Esophagus squamous epithelium (tissue), 5 donors: Measurements from ENCODE around the gene ADCY7. TPM values are rescaled to one million over a fixed set of nuclear protein-coding genes. Genes with fewer than 3 reads are reported as not detected.
"Not testable (repeated sequence)": the region's sequence is repeated elsewhere in the genome, so short reads cannot be mapped to it uniquely, and the experiment has no call there.

Experiments used
- DNase-seq: peaks from one replicate; lab custom pipeline; 2025; lab: John Stamatoyannopoulos, UW
- H3K27ac ChIP-seq, 4 donors: fragments of 200-600 bp; sonication (generic); one replicate each; pipeline ENCODE4 v1.5.1; 2016 to 2019; ENCODE audit warnings: mild to moderate bottlenecking in 1 of 4
- H3K27me3 ChIP-seq, 4 donors: fragments of 200-600 bp; sonication (generic); 1 replicate in 3 of 4; 2 replicates in 1 of 4; pipeline versions ENCODE4 v1.5.1 to v1.6.0; 2017 to 2021; ENCODE audit warnings: antibody characterized with exemption in 1 of 4
- H3K36me3 ChIP-seq, 3 donors: fragments of 200-600 bp; sonication (generic); one replicate each; pipeline ENCODE4 v1.5.1; 2016 to 2019
- H3K4me1 ChIP-seq, 3 donors: fragments of 200-600 bp; sonication (generic); one replicate each; pipeline ENCODE4 v1.5.1; 2017 to 2019
- H3K4me3 ChIP-seq, 4 donors: fragments of 200-600 bp; sonication (generic); 1 replicate in 3 of 4; 2 replicates in 1 of 4; pipeline ENCODE4 v1.5.1; 2016 to 2019; ENCODE audit warnings: mild to moderate bottlenecking in 2 of 4, moderate library complexity in 1 of 4
- H3K9me3 ChIP-seq, 3 donors: fragments of 200-600 bp; sonication (generic); one replicate each; pipeline ENCODE4 v1.5.1; 2016 to 2019
- CTCF ChIP-seq, 6 experiments: fragments of 450-650 bp in 4 of 6; fragments of 200-600 bp in 2 of 6; sonication (generic) in 2 of 6; IDR thresholded peaks; one replicate each; pipeline ENCODE4 v1.5.1; 2016 to 2019; ENCODE audit warnings: antibody characterized with exemption in 6 of 6, mild to moderate bottlenecking in 4 of 6, moderate library complexity in 4 of 6
- POLR2A ChIP-seq, 4 donors: fragments of 450-650 bp; IDR thresholded peaks; one replicate each; pipeline ENCODE4 v1.6.1; 2017; ENCODE audit warnings: antibody characterized with exemption in 4 of 4, mild to moderate bottlenecking in 4 of 4, moderate library complexity in 3 of 4
- WGBS, 2 donors: methylation state at CpG; one replicate each; pipeline ENCODE4 v1.1.5; 2018; 5-methylcytosine and 5-hydroxymethylcytosine counted together
- intact Hi-C: fragments of 100-400 bp; cut with DNase I; formaldehyde crosslinking; loops from one replicate; pipeline ENCODE4 v1.15.0; 2022
- total RNA-seq, 4 donors: library from RNA; depleted of rRNA; stranded (reverse); fragments of >200 nt; gene quantifications; one replicate each; pipeline ENCODE4 v1.1.0, GENCODE V29; 2016
- donor health status: DM: yes; HTN: yes; CAD: no.

Gene ADCY7
- total RNA-seq, 4 donors from 2014 or later = 21.2 to 23.9 (median 23.3) TPM

GRCh38 chr16:50340578-50340977, 74.2 kb downstream of the ADCY7 start:
- no peaks in the 10 kb centered on the region for H3K27me3 ChIP-seq

GRCh38 chr16:50343566-50343965, 77.2 kb downstream of the ADCY7 start:
- 42 to 100% methylated on average over 3 to 4 of the region's 8 CpGs for WGBS, 2 donors
- H3K4me3 ChIP-seq, H3K27ac ChIP-seq, H3K27me3 ChIP-seq, H3K9me3 ChIP-seq, intact Hi-C loops, DNase-seq: not testable (repeated sequence)
- peaks cover 0 to 23% (median 0%) of the 10 kb centered on the region in 3 donors for H3K4me1 ChIP-seq
- peaks cover 0 to 79% (median 11%) of the 10 kb centered on the region in 3 donors for H3K36me3 ChIP-seq

More at GRCh38 chr16:50340578-50340977, 74.2 kb downstream of the ADCY7 start:
- no peak for DNase-seq
- no peak for TF ChIP-seq CTCF (IDR thresholded peaks at IDR 0.05)
- no peak for TF ChIP-seq POLR2A (IDR thresholded peaks at IDR 0.05)
- H3K9me3 ChIP-seq = no peaks in the 10 kb centered on the region
- H3K4me1 ChIP-seq = peaks cover 0 to 32% (median 0%) of the 10 kb centered on the region in 3 donors
- H3K27ac ChIP-seq = peak overlapping the region in 1 of 4 donors; percentile 33
- no peak overlapping the region for H3K4me3 ChIP-seq
- peaks cover 0 to 82% (median 11%) of the 10 kb centered on the region in 3 donors for H3K36me3 ChIP-seq
- whole genome bisulfite sequencing, 2 donors = 63 to 81% methylated on average over 2 of the region's 2 CpGs
- intact Hi-C loops = no loop called here

GRCh38 chr16:50345210-50345609, 78.9 kb downstream of the ADCY7 start:
- H3K27me3 ChIP-seq, H3K9me3 ChIP-seq, H3K4me3 ChIP-seq, H3K4me1 ChIP-seq, DNase-seq, intact Hi-C loops, H3K27ac ChIP-seq: not testable (repeated sequence)
- peaks cover 0 to 79% (median 17%) of the 10 kb centered on the region in 3 donors for H3K36me3 ChIP-seq
- 75 to 100% methylated on average over 2 of the region's 2 CpGs for WGBS, 2 donors

GRCh38 chr16:50351116-50351515, 84.8 kb downstream of the ADCY7 start:
- Histone ChIP-seq H3K36me3 (peaks cover 0 to 80% (median 19%) of the 10 kb centered on the region in 3 donors), H3K27ac (no peak overlapping the region), H3K9me3 (no peaks in the 10 kb centered on the region), H3K27me3 (no peaks in the 10 kb centered on the region), H3K4me1 (peaks cover 0 to 8% (median 0%) of the 10 kb centered on the region in 3 donors), H3K4me3 (no peak overlapping the region)
- TF ChIP-seq POLR2A (IDR thresholded peaks at IDR 0.05) = no peak
- TF ChIP-seq CTCF (IDR thresholded peaks at IDR 0.05) = no peak
- intact Hi-C loops = loop anchor here (10.0 kb wide), 3 partner anchors 106 to 326 kb away; partner anchors contain the start of gene CNEP1R1
- 94% methylated on average over 5 of the region's 5 CpGs for WGBS, 2 donors
- no peak for DNase-seq

- TF ChIP-seq CTCF (IDR thresholded peaks at IDR 0.05) = no peak
- no peak for TF ChIP-seq POLR2A (IDR thresholded peaks at IDR 0.05)
- peaks cover 0 to 8% (median 0%) of the 10 kb centered on the region in 3 donors for H3K4me1 ChIP-seq
- intact Hi-C loops = loop anchor here (10.0 kb wide), 3 partner anchors 107 to 327 kb away; partner anchors contain the start of gene CNEP1R1
- peaks cover 0 to 77% (median 19%) of the 10 kb centered on the region in 3 donors for H3K36me3 ChIP-seq
- no peaks in the 10 kb centered on the region for H3K9me3 ChIP-seq
- whole genome bisulfite sequencing, 2 donors = 91 to 98% methylated on average over 2 of the region's 2 CpGs
- no peak overlapping the region for H3K4me3 ChIP-seq
- DNase-seq = no peak
- no peaks in the 10 kb centered on the region for H3K27me3 ChIP-seq
- H3K27ac ChIP-seq = no peak overlapping the region
These were observed 85.6 kb downstream of the ADCY7 start for GRCh38 chr16:50351952-50352351.

GRCh38 chr16:50354082-50354481, 87.7 kb downstream of the ADCY7 start:
- no peaks in the 10 kb centered on the region for H3K27me3 ChIP-seq
- peaks cover 0 to 8% (median 0%) of the 10 kb centered on the region in 3 donors for H3K4me1 ChIP-seq
- H3K36me3 ChIP-seq = peaks cover 0 to 85% (median 19%) of the 10 kb centered on the region in 3 donors
- H3K9me3 ChIP-seq = no peaks in the 10 kb centered on the region
- 44 to 54% methylated on average over 1 of the region's 1 CpG for WGBS, 2 donors
- intact Hi-C loops = loop anchor here (10.0 kb wide), 3 partner anchors 109 to 329 kb away; partner anchors contain the start of gene CNEP1R1
- no peak for DNase-seq
- H3K27ac ChIP-seq = no peak overlapping the region
- TF ChIP-seq CTCF (IDR thresholded peaks at IDR 0.05) (no peak), POLR2A (IDR thresholded peaks at IDR 0.05) (no peak)
- H3K4me3 ChIP-seq = no peak overlapping the region
